IgD-negative memory B cell (primary cell): ENCODE data around the gene SREBF1. TPM values are rescaled to one million over a fixed set of nuclear protein-coding genes. Genes with fewer than 3 reads are reported as not detected.

ENCODE experiments used
- H3K27ac Mint-ChIP-seq, 3 donors: one replicate each; pipeline ENCODE4 v1.8.0; 2020 to 2022; ENCODE audit warnings: mild to moderate bottlenecking in 3 of 3, mixed read lengths in 3 of 3, moderate library complexity in 1 of 3
- H3K27me3 Mint-ChIP-seq: one replicate; pipeline ENCODE4 v1.8.0; 2021; ENCODE audit warnings: mixed read lengths
- H3K36me3 Mint-ChIP-seq: one replicate; pipeline ENCODE4 v1.8.0; 2020; ENCODE audit warnings: mild to moderate bottlenecking, mixed read lengths
- H3K4me1 Mint-ChIP-seq, 3 donors: one replicate each; pipeline ENCODE4 v1.8.0; 2020 to 2022; ENCODE audit warnings: mixed read lengths in 3 of 3, mild to moderate bottlenecking in 1 of 3
- H3K4me3 Mint-ChIP-seq, 4 donors: one replicate each; pipeline ENCODE4 v1.8.0; 2020 to 2022; ENCODE audit warnings: mild to moderate bottlenecking in 4 of 4, mixed read lengths in 4 of 4, moderate library complexity in 3 of 4
- H3K9me3 Mint-ChIP-seq, 3 donors: one replicate each; pipeline ENCODE4 v1.8.0; 2020 to 2021; ENCODE audit warnings: mixed read lengths in 3 of 3, mild to moderate bottlenecking in 1 of 3
- polyA plus RNA-seq: library from polyadenylated mRNA; unstranded; fragments of 300-500 nt; fragmentation: Illumina TruSeq; gene quantifications from one replicate; pipeline ENCODE4 v1.2.3, GENCODE V29; 2021

Gene SREBF1
- polyA plus RNA-seq, 1 donor from 2014 or later: 9.1 TPM

DNA sequence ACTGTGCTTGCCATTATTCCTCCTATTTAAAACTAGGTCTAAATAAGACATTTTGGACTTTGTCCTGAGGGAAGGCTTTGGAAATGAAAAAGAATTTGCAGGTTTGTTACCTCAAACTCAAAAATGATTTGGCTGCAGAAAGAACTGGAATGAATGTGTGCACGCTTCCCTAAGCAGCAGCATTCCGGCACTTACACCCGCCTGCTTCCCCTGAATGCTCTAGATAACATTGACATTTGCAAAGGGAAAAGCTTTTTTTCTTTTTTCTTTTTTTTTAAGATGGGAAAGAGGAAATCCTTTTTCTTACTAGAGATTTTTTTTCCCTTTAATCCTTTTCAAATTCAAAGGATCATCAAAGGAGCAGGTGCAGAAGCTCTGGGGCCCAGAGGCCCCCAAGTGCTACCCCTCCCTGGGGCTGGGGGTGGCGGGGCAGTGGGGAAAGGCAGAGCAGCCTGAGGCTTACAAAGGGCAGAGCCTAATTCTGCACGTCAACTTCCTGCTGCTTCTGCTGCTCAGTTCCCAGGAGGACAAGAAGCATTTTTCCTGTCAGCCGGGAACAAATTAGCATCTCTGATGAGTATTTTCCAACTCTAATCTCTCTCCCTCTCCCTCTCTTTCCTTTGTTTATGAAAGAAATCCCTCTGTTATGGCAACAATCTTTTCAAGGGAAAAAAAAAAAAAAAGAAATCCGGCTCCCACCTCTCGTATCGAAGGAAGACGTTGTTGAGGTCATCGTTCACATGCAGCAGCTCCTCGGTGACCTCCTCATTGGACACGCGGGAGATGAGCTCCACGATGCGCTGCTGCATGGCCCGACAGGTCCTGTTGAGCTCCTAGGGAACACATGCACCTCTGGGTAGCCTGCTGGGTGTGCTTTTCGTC is 32.1 kb upstream of the SREBF1 start:
- H3K9me3 Mint-ChIP-seq: no peaks in the 10 kb centered on the region
- no peaks in the 10 kb centered on the region for H3K27me3 Mint-ChIP-seq
- no peaks in the 10 kb centered on the region for H3K36me3 Mint-ChIP-seq
- no peak overlapping the region for H3K4me3 Mint-ChIP-seq
- H3K4me1 Mint-ChIP-seq: no peaks in the 10 kb centered on the region
- no peak overlapping the region for H3K27ac Mint-ChIP-seq

DNA sequence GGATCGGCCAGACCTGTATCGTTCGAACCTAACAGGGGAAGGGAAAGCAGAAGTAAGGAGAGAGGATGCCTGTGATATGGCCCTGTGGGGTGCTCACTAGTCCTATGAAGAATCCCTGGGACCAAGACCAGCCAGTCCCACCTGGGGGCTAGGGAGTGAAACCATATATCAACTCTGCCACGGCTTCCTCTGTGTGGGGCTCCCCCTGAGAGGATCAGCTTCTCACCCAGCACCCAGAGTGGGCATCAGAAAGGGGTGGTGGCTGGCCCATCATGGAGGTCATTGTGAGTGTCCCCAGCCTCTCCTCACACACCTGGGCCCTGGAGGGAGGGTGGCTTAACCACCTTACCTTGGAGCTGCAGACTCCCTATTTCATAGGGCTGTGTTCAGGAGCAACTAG is 30.1 kb upstream of the SREBF1 start:
- no peak overlapping the region for H3K27ac Mint-ChIP-seq

DNA sequence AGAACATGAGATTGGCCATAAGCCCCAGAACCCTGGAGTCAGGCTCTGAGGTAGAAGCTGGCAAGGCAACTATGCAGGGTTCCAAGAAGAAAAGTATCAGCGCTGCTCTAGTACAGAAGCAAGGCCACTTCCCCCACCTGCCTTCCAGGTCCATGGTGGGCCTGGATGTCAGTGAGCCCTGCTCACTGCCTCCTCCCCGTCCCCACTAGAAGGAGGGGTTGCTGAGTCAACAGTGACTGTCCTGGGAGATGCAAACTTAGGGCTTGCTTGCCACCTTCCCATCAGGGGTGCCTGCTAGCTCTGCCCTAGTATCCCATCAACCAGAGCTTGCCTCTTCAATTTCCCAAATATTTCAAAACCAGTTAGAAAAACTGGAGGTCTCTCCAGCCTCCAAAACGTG is 29.6 kb upstream of the SREBF1 start:
- Mint-ChIP-seq H3K4me1 (peaks cover 0 to 2% (median 0%) of the 10 kb centered on the region in 3 donors), H3K4me3 (no peak overlapping the region), H3K36me3 (peaks cover 2% of the 10 kb centered on the region), H3K27me3 (no peaks in the 10 kb centered on the region), H3K27ac (no peak overlapping the region), H3K9me3 (no peaks in the 10 kb centered on the region)

More for the DNA sequence above, 30.1 kb upstream of the SREBF1 start:
- Mint-ChIP-seq H3K36me3 (peaks cover 2% of the 10 kb centered on the region), H3K4me1 (peaks cover 0 to 2% (median 0%) of the 10 kb centered on the region in 3 donors), H3K9me3 (no peaks in the 10 kb centered on the region), H3K27me3 (no peaks in the 10 kb centered on the region), H3K4me3 (no peak overlapping the region)

DNA sequence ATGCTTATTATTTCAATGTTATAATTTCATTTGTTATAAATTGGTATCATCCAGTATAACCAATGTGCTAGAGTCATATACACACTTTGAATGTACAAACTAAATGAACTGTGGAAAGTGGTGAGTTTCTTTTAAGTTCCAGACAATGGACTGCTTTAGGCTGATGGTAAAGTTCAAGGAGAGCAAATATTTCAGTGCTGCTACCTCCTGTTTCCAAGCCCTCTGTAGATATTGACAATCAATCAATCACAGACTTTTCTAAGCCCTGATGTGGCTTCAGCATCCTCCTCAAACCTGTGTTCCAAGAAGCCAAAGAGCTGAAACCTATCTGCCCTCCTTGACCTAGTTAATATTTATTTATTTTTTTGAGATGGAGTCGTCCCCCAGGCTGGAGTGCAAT is 28.2 kb upstream of the SREBF1 start:
- H3K9me3 Mint-ChIP-seq: no peaks in the 10 kb centered on the region
- H3K27ac Mint-ChIP-seq: no peak overlapping the region
- peaks cover 0 to 2% (median 2%) of the 10 kb centered on the region in 3 donors for H3K4me1 Mint-ChIP-seq
- no peaks in the 10 kb centered on the region for H3K27me3 Mint-ChIP-seq
- no peak overlapping the region for H3K4me3 Mint-ChIP-seq
- H3K36me3 Mint-ChIP-seq: peaks cover 5% of the 10 kb centered on the region

DNA sequence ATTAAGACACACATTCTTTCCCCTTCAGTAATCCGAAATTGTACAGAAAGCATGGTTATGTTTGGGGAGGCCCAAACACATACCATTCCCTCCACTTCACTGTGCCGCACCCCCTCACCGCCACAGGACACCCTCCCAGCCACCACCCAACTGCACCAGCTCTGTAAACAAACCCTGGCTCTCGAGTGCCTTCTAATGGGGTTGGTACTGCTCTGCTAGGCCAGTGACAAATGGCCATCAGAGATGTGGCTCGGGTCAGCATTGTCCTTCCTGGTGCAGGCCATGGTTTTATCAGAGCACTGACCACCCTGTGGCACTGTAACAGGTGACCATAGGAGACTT is 24.0 kb upstream of the SREBF1 start:
- Mint-ChIP-seq H3K36me3 (peaks cover 5% of the 10 kb centered on the region), H3K9me3 (no peaks in the 10 kb centered on the region), H3K27ac (no peak overlapping the region), H3K4me1 (peaks cover 0 to 2% (median 2%) of the 10 kb centered on the region in 3 donors), H3K4me3 (no peak overlapping the region), H3K27me3 (no peaks in the 10 kb centered on the region)

DNA sequence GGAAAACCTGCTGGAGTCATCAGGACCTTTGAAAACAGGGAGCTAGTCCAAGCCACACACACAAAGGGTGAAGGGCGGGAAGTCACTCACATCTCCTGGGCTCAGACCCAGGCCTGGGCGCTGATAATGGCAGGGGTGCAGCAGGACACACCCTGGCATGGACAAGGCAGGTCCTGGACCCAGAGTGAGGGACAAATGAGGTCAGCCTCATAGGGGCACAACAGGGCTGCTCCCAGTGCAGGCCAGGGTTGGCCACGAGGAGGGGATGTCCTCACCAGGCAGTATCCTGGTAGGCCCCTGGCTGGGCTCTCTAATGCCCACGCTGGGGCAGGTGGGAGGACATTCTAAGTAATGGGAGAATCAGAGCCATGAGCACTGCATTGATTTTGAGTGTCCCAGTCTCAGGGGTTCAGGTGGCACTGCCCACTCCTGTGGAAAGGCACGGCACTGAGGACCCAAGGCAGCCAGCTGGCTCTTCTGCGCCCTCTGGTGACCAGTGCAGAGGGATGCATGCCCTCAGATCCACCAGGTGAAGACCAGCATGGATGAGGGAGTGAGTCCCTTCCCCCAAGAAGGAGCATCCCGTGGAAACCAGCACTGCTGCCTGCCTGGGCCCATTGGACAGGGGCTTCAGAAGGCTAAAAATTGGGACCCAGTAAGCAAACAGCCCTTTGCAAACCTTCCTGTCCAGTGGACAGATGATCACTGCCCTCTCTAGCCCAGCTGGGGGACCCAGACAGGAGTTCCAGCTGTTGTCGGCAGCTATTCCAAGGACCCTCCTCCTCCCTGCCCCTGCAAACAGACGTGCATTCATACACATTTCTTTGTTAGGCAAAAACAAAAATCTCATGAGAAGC is 23.4 kb upstream of the SREBF1 start:
- Mint-ChIP-seq H3K36me3 (peaks cover 5% of the 10 kb centered on the region), H3K27me3 (no peaks in the 10 kb centered on the region), H3K27ac (peak overlapping the region in 1 of 3 donors; percentile 46), H3K9me3 (no peaks in the 10 kb centered on the region), H3K4me3 (peak overlapping the region in 1 of 4 donors; percentile 28), H3K4me1 (peaks cover 0 to 2% (median 2%) of the 10 kb centered on the region in 3 donors)

DNA sequence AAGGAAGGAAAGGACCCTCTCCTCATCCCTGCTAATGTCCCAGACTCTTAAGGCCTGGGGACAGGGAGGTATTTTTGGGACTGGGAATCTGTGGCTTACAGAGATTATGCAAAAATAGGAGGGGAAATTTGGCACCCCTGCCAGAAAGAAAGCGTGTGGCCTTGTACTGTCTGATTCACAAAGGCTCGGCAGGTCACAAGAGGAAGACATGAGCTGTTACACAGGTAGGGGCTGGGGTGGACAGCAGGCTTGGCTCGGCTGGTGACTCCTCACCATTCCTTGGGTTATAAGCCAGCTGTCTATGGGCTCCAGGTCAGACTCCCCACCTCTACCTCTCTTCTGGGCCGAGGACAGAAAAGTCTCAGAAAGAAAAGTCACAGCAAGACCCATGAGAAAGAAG is 20.7 kb upstream of the SREBF1 start:
- Mint-ChIP-seq H3K27ac (no peak overlapping the region), H3K4me1 (peaks cover 0 to 2% (median 0%) of the 10 kb centered on the region in 3 donors), H3K27me3 (no peaks in the 10 kb centered on the region), H3K36me3 (peaks cover 2% of the 10 kb centered on the region), H3K4me3 (no peak overlapping the region), H3K9me3 (no peaks in the 10 kb centered on the region)

DNA sequence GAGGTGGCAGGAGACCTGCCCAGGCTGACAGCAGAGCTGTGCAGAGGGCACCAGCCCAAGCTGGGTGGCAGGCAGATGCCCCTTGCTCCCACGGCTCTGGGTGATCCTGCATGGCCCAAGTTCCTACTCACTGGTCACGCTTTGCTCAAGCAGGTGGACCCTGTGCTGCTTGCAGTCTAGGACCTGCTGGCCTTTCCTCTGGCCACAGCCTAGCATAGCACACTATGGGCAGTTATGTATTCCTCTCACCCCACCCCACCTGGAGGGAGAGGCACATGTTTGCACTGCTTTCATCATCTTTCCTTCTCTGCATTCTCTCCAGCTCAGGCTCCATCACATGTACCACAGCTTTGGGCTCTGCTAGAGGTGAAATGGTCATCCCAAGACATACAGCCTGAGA is 19.6 kb upstream of the SREBF1 start:
- H3K27me3 Mint-ChIP-seq: no peaks in the 10 kb centered on the region
- H3K4me1 Mint-ChIP-seq: peaks cover 0 to 3% (median 2%) of the 10 kb centered on the region in 3 donors
- H3K27ac Mint-ChIP-seq: no peak overlapping the region
- H3K9me3 Mint-ChIP-seq: no peaks in the 10 kb centered on the region
- peaks cover 2% of the 10 kb centered on the region for H3K36me3 Mint-ChIP-seq
- no peak overlapping the region for H3K4me3 Mint-ChIP-seq

DNA sequence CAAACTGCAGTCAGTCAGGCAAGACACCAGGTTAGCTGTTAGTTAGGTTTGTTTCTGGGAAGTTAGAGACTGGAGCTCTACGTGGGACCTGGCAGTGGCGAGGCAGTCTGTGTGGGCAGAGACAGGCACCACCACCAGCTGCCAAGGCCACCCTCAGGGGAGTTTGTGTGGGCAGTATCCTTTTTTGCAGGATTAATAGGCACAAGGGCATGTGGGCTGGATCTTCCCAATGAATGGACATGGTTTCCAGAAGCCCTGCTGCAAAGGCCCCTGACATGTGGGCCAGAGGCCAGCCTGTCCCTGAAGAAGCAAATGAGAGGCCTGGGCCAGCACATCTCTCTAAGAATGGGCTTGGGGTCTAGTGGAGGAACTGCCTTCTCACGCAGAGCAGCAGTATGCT is 19.2 kb upstream of the SREBF1 start:
- Mint-ChIP-seq H3K9me3 (no peaks in the 10 kb centered on the region), H3K36me3 (peaks cover 2% of the 10 kb centered on the region), H3K4me3 (no peak overlapping the region), H3K27ac (no peak overlapping the region), H3K27me3 (no peaks in the 10 kb centered on the region), H3K4me1 (peaks cover 0 to 4% (median 2%) of the 10 kb centered on the region in 3 donors)

DNA sequence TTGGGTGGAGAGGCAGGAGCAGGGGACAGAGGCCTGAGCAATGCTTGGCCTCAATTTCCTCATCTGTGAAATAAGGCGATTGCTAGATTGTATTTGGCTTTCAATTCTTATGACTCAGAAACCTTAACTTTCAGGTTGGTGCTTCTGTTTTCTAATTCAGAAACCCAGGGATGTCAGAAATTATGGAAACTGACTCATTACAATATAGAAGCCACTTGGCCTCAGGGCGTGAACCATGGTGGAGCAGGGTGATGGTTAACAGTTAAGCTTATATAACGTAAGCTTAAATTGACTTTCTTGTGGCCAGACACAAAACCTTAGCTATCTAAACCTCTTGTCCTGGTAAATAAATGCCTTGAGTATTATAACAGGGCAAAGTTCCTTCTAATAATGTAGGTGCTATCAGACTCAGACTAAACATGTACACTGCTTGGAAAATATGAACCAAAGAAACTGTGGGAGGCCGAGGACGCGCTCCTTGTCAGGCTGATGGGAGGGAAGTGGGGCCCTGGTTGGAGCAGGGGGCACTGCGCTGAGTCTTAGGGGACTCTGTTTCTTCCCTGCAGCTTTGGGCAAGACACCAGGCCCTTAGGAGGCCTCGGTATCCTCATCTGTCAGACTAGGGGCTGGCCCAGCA is 17.1 kb upstream of the SREBF1 start:
- no peaks in the 10 kb centered on the region for H3K9me3 Mint-ChIP-seq
- peaks cover 2% of the 10 kb centered on the region for H3K36me3 Mint-ChIP-seq
- no peak overlapping the region for H3K27ac Mint-ChIP-seq
- H3K4me3 Mint-ChIP-seq: no peak overlapping the region
- no peaks in the 10 kb centered on the region for H3K27me3 Mint-ChIP-seq
- peaks cover 7 to 9% (median 9%) of the 10 kb centered on the region in 3 donors for H3K4me1 Mint-ChIP-seq

DNA sequence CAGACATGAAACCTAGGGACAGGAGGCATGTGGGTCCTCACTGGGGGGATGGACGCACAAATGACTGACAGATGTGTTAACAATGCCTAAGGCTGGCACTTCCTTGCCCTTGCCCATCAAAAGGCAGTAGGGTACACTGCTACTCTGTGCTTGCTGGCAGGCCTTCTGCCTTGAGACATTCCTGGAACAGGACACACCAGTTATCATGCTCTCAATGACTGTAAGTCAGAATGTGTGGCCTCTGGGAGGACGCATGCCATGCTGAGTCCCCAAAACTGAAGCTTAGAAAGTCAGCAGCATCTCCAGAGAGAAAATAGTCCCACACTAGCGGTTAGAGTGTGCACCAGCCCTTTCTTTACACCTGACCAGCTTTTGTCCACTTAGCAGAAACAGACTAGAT is 16.1 kb upstream of the SREBF1 start:
- peaks cover 7 to 9% (median 9%) of the 10 kb centered on the region in 3 donors for H3K4me1 Mint-ChIP-seq
- no peak overlapping the region for H3K4me3 Mint-ChIP-seq
- H3K9me3 Mint-ChIP-seq: no peaks in the 10 kb centered on the region
- peaks cover 2% of the 10 kb centered on the region for H3K36me3 Mint-ChIP-seq
- H3K27me3 Mint-ChIP-seq: no peaks in the 10 kb centered on the region
- no peak overlapping the region for H3K27ac Mint-ChIP-seq

DNA sequence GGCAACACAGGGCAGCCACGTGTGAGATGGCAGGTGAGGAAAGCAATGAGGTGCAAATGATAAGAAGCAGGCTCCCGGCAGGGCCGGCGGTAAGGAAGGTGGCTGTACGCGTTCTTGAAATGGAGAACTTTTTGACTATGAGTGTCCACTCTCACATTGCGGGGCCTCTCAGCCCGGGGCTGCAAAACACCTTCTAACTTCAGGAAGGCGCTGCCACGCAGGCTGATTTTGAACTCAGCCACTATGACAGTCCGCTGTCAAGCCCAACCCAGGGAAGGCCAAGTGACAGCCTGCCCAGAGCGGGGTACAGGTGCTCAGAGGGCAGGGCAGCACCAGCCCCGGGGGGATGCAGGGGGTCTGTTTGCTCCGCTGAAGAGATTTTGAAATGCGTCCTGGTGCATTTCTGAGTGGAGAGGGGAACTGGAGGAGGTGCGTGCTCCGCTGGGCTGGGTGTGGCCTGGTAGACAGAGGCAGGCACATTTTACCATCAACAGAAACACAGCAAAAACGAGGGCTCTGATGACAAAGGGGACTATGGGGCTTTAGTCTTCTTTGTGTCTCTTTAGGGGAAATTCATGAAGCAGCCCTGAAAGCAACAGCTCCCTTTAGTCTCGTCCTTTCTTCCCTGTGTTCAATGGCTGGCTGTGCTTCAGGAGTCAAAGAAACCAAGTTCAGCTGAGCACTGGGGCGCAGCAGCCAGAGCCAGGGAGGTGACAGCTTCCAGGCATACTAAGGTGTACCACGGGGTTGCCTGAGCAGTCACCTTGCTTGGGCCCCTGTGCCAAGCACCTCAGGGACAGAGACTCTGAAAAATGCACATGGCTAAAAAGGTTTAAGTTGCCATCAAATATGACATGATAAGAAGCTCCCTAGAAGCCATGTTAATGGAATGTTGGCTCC is 14.6 kb upstream of the SREBF1 start:
- peaks cover 5% of the 10 kb centered on the region for H3K36me3 Mint-ChIP-seq
- peaks cover 7 to 9% (median 9%) of the 10 kb centered on the region in 3 donors for H3K4me1 Mint-ChIP-seq
- H3K4me3 Mint-ChIP-seq: no peak overlapping the region
- no peaks in the 10 kb centered on the region for H3K27me3 Mint-ChIP-seq
- H3K9me3 Mint-ChIP-seq: no peaks in the 10 kb centered on the region
- H3K27ac Mint-ChIP-seq: no peak overlapping the region

DNA sequence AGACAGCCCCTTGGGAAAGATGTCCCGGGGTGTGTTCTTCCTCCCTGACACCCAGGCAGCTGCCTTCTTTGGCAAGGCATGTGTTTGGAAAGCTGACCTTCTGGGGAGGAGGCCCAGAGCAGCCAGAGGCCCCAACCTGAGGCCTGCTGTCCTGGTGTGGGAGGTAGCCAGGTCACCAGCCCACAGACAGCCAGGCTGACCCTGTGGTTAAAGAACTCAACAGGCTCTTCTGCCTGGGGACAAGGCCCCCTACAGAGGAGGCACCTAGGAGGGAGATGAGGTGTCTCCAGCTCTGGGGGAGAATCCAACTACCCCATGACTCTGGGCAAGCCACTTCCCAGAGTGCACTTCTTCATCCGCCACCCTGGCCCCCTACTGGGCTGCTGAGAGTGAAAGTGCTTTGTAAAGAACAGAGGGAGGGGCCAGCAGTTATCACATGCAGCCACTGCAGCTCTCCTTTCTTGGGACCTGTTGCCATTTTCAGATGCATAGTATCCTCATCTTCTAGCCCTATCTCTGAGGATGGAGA is 13.1 kb upstream of the SREBF1 start:
- peak overlapping the region in 3 of 4 donors; percentile 45 to 88 (median 50) for H3K4me3 Mint-ChIP-seq
- H3K4me1 Mint-ChIP-seq: peaks cover 7 to 9% (median 9%) of the 10 kb centered on the region in 3 donors
- H3K27me3 Mint-ChIP-seq: no peaks in the 10 kb centered on the region

More for the DNA sequence above, 13.1 kb upstream of the SREBF1 start:
- Mint-ChIP-seq H3K36me3 (peaks cover 5% of the 10 kb centered on the region), H3K9me3 (no peaks in the 10 kb centered on the region), H3K27ac (peak overlapping the region in 2 of 3 donors; percentile 57 to 74)
